ENCODE data around the gene PSG5. TPM values are rescaled to one million over a fixed set of nuclear protein-coding genes. Genes with fewer than 3 reads are reported as not detected.
"Not testable (repeated sequence)": the region's sequence is repeated elsewhere in the genome, so short reads cannot be mapped to it uniquely, and the experiment has no call there.

The PSG5 gene
- total and polyA plus RNA-seq, 9 donors: 0.22 to 0.80 (median 0.41) TPM

DNA sequence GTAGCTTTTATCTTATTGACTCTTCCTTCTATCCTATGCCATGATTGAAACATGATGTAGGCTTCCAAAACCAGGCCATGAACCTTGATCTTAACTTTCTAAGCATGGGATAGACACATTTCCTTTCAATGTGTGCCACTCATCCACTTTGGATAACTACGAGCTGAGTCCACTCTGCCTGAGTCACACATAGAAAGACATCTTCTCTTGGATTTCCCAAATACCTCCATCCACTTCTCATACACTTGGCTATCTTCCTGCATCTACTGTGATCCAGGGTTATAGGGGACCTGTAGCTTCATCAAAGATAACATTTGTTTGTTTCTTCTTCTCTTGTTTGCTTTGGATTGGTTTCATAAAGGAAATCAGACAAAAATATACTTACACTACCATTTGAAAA, 44.6 kb downstream of the PSG5 start:
- not testable (repeated sequence) for H3K36me3 ChIP-seq (ENCODE audit: control insufficient read depth, insufficient read depth, low read length); H3K27ac ChIP-seq (ENCODE audit: low read length); H3K9me3 ChIP-seq (replicated peaks; ENCODE audit: control insufficient read depth, low read depth, low read length); DNase-seq; H3K4me1 ChIP-seq (ENCODE audit: control insufficient read depth, insufficient read depth, low read length); H3K27me3 ChIP-seq (ENCODE audit: control insufficient read depth, insufficient read depth, low read length); H3K4me3 ChIP-seq (ENCODE audit: low read length)
- WGBS (ENCODE audit: insufficient coverage): 80% methylated on average over 1 of the region's 1 CpG

DNA sequence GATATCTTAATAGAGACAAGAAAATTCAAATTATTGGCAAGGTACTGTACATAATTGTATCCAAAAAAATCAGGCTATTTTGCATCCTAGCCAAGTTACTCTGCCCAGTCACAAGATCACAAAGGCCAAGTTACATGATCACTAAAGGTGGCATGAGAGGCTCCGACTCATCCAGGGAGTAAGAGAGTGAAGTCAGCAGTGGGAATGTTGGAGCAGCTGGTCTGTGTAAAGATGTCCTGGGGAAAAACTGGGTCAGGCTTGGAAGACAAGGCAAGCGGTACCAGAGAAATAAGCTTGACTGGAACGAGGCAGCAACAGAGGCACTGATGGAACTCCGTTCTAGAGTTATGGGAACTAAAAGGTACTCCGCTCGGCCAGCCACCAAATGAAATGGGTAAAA, 53.6 kb downstream of the PSG5 start:
- no peaks in the 10 kb centered on the region for H3K4me1 ChIP-seq (ENCODE audit: control insufficient read depth, insufficient read depth, low read length)
- no peak overlapping the region for H3K27ac ChIP-seq (ENCODE audit: low read length)
- no peak overlapping the region for H3K4me3 ChIP-seq (ENCODE audit: low read length)
- H3K27me3 ChIP-seq (ENCODE audit: control insufficient read depth, insufficient read depth, low read length): no peaks in the 10 kb centered on the region
- no peak for DNase-seq
- no peaks in the 10 kb centered on the region for H3K36me3 ChIP-seq (ENCODE audit: control insufficient read depth, insufficient read depth, low read length)
- no peaks in the 10 kb centered on the region for H3K9me3 ChIP-seq (replicated peaks; ENCODE audit: control insufficient read depth, low read depth, low read length)
- WGBS (ENCODE audit: insufficient coverage): 93% methylated on average over 6 of the region's 6 CpGs

DNA sequence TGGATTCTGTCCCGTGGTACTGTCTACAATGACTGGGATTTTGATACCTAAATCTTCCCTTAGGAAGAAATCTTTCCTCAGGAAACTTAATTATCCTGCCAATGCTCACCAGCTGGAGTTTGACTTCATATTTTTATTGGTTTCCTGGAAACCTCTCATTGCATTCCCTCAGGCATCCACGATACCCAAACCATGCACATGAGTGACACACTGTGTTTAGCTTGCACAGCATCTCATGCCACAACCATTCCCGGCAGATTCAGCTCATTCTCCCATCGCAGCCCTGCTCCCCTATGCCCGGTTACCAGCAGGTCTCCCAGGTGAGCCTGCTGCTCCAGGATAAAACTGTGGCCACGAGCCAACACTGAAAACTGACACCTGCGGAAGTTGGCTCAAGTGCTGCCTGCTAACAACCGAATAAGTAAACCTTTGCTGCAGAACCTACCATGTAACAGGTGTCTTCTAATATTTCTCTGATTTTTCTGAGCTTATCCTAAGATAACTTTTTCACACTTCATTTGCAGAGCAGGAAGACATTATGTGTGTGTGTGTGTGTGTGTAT, 55.0 kb downstream of the PSG5 start:
- not testable (repeated sequence) for H3K27ac ChIP-seq (ENCODE audit: low read length); H3K27me3 ChIP-seq (ENCODE audit: control insufficient read depth, insufficient read depth, low read length); H3K4me1 ChIP-seq (ENCODE audit: control insufficient read depth, insufficient read depth, low read length); DNase-seq; H3K36me3 ChIP-seq (ENCODE audit: control insufficient read depth, insufficient read depth, low read length); H3K9me3 ChIP-seq (replicated peaks; ENCODE audit: control insufficient read depth, low read depth, low read length); H3K4me3 ChIP-seq (ENCODE audit: low read length)
- WGBS (ENCODE audit: insufficient coverage): 59% methylated on average over 6 of the region's 8 CpGs

DNA sequence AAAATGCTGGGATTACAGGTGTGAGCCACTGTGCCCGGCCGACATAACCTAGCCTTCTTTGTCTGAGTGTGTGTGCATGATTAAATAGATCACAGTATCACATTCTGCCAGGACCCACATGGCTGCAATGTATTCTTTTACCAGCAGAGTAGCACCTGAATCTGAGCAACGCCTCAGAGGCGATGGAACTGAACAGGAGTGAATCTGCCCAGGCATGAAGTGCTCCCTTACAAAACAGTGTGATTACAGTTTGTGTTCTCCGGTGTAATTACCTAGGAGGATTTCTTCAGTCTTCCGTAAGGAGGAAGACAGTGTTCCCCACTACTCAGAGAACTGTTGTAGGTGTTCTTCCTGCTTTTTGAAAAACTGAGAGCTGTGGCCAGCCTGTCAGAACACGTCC, 57.1 kb downstream of the PSG5 start:
- not testable (repeated sequence) for H3K4me3 ChIP-seq (ENCODE audit: low read length); DNase-seq; H3K4me1 ChIP-seq (ENCODE audit: control insufficient read depth, insufficient read depth, low read length); H3K36me3 ChIP-seq (ENCODE audit: control insufficient read depth, insufficient read depth, low read length); H3K27me3 ChIP-seq (ENCODE audit: control insufficient read depth, insufficient read depth, low read length); H3K9me3 ChIP-seq (replicated peaks; ENCODE audit: control insufficient read depth, low read depth, low read length); H3K27ac ChIP-seq (ENCODE audit: low read length)
- 44% methylated on average over 2 of the region's 7 CpGs for WGBS (ENCODE audit: insufficient coverage)

DNA sequence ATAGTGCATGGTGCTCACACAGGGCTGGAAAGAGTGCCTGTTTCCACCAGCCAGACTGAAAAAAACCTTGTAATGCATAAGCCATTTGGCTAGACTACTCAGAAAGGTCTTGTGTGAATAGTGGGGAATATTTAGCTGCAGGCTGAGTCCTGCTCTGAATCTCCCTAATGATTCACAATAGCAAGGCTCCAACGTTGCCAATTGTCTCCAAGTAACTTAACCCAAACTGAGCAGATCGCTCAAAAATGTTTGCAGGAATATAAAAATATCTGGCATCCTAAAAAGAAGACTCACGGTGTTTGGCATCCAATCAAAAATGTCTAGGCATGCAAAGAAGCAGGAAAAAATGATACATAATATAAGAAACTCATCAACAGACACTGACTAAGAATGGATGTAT, 59.0 kb downstream of the PSG5 start:
- not testable (repeated sequence) for H3K9me3 ChIP-seq (replicated peaks; ENCODE audit: control insufficient read depth, low read depth, low read length); H3K4me3 ChIP-seq (ENCODE audit: low read length); H3K4me1 ChIP-seq (ENCODE audit: control insufficient read depth, insufficient read depth, low read length); H3K27me3 ChIP-seq (ENCODE audit: control insufficient read depth, insufficient read depth, low read length); H3K27ac ChIP-seq (ENCODE audit: low read length); H3K36me3 ChIP-seq (ENCODE audit: control insufficient read depth, insufficient read depth, low read length)
- peak; percentile 0 for DNase-seq
- WGBS (ENCODE audit: insufficient coverage): no CpG with 5 or more reads among the region's 3 CpGs

DNA sequence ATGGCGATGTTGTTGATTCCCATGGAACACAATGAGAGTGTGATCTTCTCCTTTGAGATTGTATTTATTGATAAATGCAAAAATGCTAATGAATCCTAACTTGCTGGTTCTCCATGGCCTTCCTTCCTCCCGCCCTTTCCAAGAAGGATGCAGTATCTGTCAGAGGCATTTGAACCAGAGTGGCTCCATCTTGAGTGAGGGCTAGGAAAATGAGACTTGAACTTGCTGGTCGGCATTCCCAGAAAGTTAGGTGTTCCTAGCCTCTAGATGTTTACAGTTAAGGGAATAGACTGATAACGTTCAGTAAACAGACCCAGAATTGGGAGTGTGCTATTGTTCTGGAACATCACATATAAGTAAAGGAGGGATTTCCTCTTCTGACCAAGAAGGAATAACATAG, 59.6 kb downstream of the PSG5 start:
- Histone ChIP-seq H3K9me3 (replicated peaks; ENCODE audit: control insufficient read depth, low read depth, low read length) (no peaks in the 10 kb centered on the region), H3K27me3 (ENCODE audit: control insufficient read depth, insufficient read depth, low read length) (no peaks in the 10 kb centered on the region), H3K4me1 (ENCODE audit: control insufficient read depth, insufficient read depth, low read length) (no peaks in the 10 kb centered on the region), H3K27ac (ENCODE audit: low read length) (no peak overlapping the region), H3K4me3 (ENCODE audit: low read length) (no peak overlapping the region), H3K36me3 (ENCODE audit: control insufficient read depth, insufficient read depth, low read length) (no peaks in the 10 kb centered on the region)
- DNase-seq: no peak
- WGBS (ENCODE audit: insufficient coverage): 94% methylated on average over 2 of the region's 4 CpGs

DNA sequence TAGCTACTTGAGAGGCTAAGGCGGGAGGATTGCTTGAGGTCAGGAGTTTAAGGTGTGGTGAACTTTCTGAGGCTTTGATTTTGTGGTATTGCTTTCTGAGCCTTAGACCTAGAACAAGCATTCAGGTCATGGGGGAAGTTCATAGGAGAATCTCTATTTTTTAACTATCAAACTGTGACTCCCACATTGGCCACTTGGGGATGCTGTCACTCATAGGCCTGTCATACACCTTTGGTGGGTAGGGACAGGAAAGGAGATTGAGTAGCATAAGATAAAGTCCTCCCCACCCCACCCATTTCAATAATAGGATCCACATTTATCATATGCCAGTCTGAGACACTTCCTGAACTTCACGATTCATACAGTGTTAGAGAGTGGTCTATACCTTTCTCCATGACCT, 62.0 kb downstream of the PSG5 start:
- no CpG with 5 or more reads among the region's 2 CpGs for WGBS (ENCODE audit: insufficient coverage)
- no peak for DNase-seq
- no peaks in the 10 kb centered on the region for H3K9me3 ChIP-seq (replicated peaks; ENCODE audit: control insufficient read depth, low read depth, low read length)
- H3K4me3 ChIP-seq (ENCODE audit: low read length): no peak overlapping the region
- no peak overlapping the region for H3K27ac ChIP-seq (ENCODE audit: low read length)
- H3K27me3 ChIP-seq (ENCODE audit: control insufficient read depth, insufficient read depth, low read length): no peaks in the 10 kb centered on the region
- H3K36me3 ChIP-seq (ENCODE audit: control insufficient read depth, insufficient read depth, low read length): no peaks in the 10 kb centered on the region
- H3K4me1 ChIP-seq (ENCODE audit: control insufficient read depth, insufficient read depth, low read length): no peaks in the 10 kb centered on the region

DNA sequence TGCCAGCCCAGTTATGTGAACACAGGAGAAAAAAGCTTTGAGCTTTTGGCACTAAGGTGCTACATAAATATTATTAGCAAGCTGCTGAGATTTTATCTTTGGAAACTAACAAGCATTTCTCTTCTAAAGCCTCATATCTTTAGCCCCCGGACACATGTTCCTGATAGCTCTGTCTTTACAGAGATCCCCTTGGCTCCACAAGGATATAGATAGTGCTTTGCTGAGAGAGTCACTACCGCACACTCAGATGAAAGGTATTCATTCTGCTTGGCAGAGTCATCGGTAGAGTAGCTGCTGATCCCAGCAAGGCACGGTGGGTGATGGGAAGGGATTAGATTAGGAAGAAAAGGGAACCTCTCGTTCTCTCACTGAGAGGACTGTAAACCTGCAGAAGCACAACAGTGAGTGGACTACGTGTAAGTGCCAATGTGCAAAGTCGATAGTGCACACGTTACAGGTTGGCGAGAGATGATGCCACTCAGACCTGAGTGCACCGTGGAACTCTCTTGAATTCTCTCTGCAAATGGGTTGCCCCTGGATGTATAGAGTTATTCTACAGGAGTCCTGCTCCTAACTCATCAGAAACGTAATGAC, 65.8 kb downstream of the PSG5 start:
- DNase-seq; H3K27ac ChIP-seq (ENCODE audit: low read length); H3K9me3 ChIP-seq (replicated peaks; ENCODE audit: control insufficient read depth, low read depth, low read length); H3K36me3 ChIP-seq (ENCODE audit: control insufficient read depth, insufficient read depth, low read length); H3K4me3 ChIP-seq (ENCODE audit: low read length); H3K27me3 ChIP-seq (ENCODE audit: control insufficient read depth, insufficient read depth, low read length); H3K4me1 ChIP-seq (ENCODE audit: control insufficient read depth, insufficient read depth, low read length): not testable (repeated sequence)
- 77% methylated on average over 9 of the region's 11 CpGs for WGBS (ENCODE audit: insufficient coverage)

DNA sequence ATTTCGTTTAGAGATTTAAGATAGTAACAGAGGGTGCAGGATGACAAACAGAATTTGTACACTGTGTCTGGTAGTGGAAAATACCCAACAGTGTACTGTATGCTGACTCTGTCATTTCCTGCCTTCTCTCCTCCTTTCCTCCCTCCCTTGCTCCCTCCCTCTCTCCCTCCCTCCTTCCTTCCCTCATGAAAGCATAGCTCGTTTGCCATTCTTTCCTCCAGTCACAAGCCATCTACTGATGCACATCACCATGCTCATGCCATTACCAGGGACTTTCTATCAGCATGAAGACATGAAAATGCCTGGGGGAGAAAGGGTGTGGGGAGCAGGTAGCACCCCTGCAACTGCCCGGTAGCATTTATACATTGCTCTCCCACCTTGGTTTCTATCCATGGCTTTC, 66.8 kb downstream of the PSG5 start:
- 29% methylated on average over 1 of the region's 3 CpGs for WGBS (ENCODE audit: insufficient coverage)
- not testable (repeated sequence) for H3K4me1 ChIP-seq (ENCODE audit: control insufficient read depth, insufficient read depth, low read length); DNase-seq; H3K4me3 ChIP-seq (ENCODE audit: low read length); H3K27me3 ChIP-seq (ENCODE audit: control insufficient read depth, insufficient read depth, low read length); H3K36me3 ChIP-seq (ENCODE audit: control insufficient read depth, insufficient read depth, low read length); H3K27ac ChIP-seq (ENCODE audit: low read length); H3K9me3 ChIP-seq (replicated peaks; ENCODE audit: control insufficient read depth, low read depth, low read length)
